ENCODE measurements around the gene FRG2C.
"Not testable (repeated sequence)": the region's sequence is repeated elsewhere in the genome, so short reads cannot be mapped to it uniquely, and the experiment has no call there.

The FRG2C gene

DNA sequence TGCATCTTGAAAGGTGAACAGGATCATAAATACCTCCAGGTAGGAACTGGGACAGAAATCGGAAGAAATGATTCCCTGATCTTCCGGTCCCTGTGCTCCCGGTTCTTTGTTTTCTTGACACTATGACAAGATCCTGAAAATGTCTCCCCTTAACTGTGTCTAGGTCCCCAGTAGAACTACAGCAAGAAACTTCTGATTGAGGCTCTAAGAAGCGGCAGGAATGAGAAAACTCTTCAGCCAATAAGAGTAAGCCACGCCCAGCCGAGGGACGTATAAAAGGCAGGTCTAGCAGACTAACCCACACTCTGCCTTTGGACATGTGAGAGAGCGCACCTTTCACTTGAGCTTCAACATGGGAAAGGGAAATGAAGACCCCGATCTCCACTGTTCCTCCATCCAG lies at the start of gene FRG2C:
Gene FRG2C, plus strand, starts transcription at position 301 of the 400 bp plus-strand sequence. Its CDS starts 52 bp downstream, at position 353.
- H3K4me1 ChIP-seq; H3K4me3 ChIP-seq; H3K27me3 ChIP-seq (ENCODE audit: low read depth); H3K36me3 ChIP-seq (replicated peaks); H3K9me3 ChIP-seq; in situ Hi-C loops (cut with MboI; ENCODE audit: low sequenced_read_pairs); DNase-seq (ENCODE audit: low spot score in 2 of 2): not testable (repeated sequence)

DNA sequence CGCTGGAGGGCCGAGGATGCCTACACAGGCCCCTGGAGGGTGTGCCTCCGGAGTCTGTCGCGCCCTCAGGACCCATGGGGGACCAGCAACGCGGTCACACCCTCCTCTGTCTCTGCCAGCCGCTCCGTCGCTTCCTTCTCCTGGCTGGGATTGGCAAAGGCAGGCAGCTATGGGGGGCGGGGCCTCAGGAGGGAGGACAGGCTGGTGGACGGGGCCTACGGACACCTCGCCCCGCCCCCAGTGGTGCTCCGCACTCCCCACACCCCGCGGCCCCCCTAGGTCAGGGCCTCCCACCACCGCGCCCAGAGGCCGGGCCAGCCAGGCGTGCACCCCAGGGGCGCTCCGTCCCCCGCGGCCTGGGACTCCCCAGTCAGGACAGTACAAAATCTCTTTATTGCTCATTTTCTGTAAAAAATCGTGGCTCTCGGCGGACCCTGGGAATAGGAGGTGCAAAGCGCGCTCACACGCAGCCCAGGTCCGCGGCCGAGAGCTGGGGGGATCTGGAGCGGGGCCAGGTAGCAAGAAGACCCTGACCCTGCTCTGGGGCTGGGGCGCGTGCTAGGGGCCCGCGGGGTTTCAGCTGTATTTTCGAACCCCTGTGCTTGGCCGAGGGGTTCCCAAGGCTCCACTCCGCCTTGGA lies 45.3 kb upstream of the FRG2C start:
- H3K9me3 ChIP-seq; H3K4me1 ChIP-seq; DNase-seq (ENCODE audit: low spot score in 2 of 2); H3K4me3 ChIP-seq; H3K36me3 ChIP-seq (replicated peaks); in situ Hi-C loops (cut with MboI; ENCODE audit: low sequenced_read_pairs); H3K27me3 ChIP-seq (ENCODE audit: low read depth): not testable (repeated sequence)

DNA sequence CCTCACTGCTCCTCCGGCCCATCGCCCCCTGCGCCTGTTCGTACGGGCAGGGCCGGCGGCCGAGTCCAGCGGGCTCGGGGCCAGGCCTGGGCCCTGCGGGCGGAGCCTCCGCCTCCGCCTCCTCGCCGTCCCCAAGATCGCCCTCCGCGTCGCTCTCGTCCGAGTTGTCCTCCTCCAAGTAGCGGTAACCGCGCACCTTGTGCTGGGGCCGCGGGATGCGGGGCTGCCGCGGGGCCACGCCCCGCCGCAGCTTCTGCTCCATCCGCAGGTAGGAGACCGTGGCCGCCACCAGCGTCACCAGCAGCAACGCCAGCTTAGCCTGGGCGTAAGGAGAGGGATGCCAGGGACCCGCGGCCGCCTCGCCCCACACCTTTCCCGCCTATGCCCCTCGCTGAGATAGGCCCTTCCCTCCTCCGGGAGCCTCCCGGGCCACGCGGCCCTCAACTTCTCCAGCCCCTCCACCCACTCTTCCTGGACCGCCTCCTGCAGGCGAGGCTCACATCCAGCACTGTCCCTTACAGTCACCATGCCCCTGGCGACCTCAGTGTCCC lies 44.6 kb upstream of the FRG2C start:
- H3K36me3 ChIP-seq (replicated peaks); in situ Hi-C loops (cut with MboI; ENCODE audit: low sequenced_read_pairs); H3K9me3 ChIP-seq; H3K27me3 ChIP-seq (ENCODE audit: low read depth); H3K4me1 ChIP-seq; H3K4me3 ChIP-seq; DNase-seq (ENCODE audit: low spot score in 2 of 2): not testable (repeated sequence)

DNA sequence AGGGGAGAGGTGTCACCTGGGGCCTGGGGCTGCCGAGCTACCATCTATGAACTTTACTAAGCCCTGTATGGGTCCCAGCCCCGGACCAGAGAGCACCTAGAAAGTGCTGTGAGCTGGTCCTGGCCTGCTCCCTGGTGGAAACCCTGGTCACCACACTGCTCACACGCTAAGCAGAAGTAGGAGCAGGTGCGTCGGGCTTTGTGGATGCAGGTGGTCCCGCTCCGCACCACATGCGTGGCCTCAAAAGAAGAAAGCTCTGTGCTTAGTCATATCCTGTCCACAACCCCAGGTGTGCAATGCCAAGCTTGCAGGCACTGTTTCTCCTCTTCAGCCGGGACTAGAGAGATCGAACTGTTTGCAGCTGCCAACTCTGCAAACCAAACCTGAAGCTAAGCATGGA lies 42.4 kb upstream of the FRG2C start:
- DNase-seq (ENCODE audit: low spot score in 2 of 2); H3K4me1 ChIP-seq; in situ Hi-C loops (cut with MboI; ENCODE audit: low sequenced_read_pairs); H3K27me3 ChIP-seq (ENCODE audit: low read depth); H3K9me3 ChIP-seq; H3K4me3 ChIP-seq; H3K36me3 ChIP-seq (replicated peaks): not testable (repeated sequence)

DNA sequence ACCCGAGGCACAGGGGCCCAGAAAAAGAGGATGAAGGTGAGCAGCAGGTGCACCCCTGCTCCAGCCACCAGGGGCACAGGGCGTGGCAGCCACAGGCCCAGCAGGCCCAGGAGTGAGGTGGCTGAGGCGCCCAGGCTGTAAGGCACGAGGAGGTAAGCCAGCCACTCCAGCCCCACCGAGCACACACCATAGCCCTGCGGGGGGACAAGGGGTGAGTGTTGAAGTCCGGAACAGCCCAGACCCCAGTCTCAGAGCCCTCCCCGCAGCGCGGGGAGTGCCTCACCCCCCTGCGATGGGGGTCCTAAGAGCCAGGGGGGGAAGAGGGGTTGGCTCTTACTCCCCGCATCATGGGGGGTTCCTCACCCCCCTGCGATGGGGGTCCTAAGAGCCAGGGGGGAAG lies 40.5 kb upstream of the FRG2C start:
- H3K4me3 ChIP-seq; DNase-seq (ENCODE audit: low spot score in 2 of 2); H3K4me1 ChIP-seq; H3K9me3 ChIP-seq; H3K36me3 ChIP-seq (replicated peaks); H3K27me3 ChIP-seq (ENCODE audit: low read depth); in situ Hi-C loops (cut with MboI; ENCODE audit: low sequenced_read_pairs): not testable (repeated sequence)

DNA sequence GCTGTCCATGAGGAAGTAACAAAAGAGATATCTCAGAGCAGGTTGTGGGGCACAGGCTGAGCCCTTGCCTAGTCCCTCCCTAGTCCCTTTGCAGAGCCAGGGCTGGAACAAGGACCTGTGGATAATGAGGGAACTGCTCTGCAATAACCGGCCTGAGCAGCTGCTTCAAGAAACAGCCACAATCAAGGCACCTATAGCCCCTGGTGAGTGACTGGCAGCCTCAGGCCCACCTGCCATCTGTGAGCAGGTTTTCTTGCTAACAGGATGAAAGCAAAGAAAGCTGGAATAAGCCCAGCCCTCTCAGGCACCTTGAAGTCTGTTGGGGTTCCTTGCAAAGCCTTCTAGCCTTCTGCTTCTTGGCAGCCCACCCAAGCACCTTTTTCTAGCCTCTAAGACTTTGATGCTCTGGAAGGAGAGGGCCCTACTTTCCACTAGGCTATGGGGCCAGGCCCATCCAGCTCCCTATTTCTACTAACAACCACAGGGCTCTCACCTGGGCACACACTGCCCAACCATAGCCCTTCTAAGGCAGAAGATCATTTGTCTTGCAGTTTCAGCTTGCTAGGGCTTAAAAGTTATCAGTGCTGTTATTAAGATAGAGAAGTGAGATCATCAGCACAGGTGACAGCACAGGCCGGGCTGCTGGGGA lies 33.1 kb upstream of the FRG2C start:
- H3K36me3 ChIP-seq (replicated peaks); H3K4me3 ChIP-seq; H3K4me1 ChIP-seq; H3K27me3 ChIP-seq (ENCODE audit: low read depth); in situ Hi-C loops (cut with MboI; ENCODE audit: low sequenced_read_pairs); DNase-seq (ENCODE audit: low spot score in 2 of 2); H3K9me3 ChIP-seq: not testable (repeated sequence)

GRCh38 chr3:75631541-75631940 lies 32.6 kb upstream of the FRG2C start:
- Histone ChIP-seq H3K9me3 (no peaks in the 10 kb centered on the region), H3K4me1 (no peaks in the 10 kb centered on the region), H3K27me3 (ENCODE audit: low read depth) (no peaks in the 10 kb centered on the region), H3K4me3 (no peak overlapping the region), H3K36me3 (replicated peaks) (no peaks in the 10 kb centered on the region)
- DNase-seq (ENCODE audit: low spot score in 2 of 2), result no peak
- in situ Hi-C loops (cut with MboI; ENCODE audit: low sequenced_read_pairs), result no loop called here

DNA sequence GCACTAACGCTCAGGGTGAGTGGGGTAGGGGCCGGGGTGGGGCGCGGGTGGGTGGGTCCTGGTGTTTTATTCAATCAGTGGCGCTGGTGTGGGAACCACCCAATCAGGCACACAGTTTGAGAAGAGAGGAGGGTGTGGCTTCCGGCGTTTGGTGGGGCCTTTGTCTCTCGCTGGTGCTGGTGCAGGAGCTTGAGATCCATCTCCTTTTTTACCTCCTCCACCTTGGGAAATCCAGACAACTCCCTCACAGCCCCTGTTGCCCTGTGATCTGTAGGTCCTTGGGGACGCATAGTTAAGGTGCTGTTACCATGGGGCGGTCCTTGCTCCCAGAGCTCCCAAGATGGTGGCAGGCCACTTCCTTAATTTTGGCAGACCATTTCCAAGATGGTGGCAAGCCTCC lies 25.2 kb upstream of the FRG2C start:
- H3K36me3 ChIP-seq (replicated peaks); in situ Hi-C loops (cut with MboI; ENCODE audit: low sequenced_read_pairs); H3K4me3 ChIP-seq; H3K4me1 ChIP-seq; DNase-seq (ENCODE audit: low spot score in 2 of 2); H3K27me3 ChIP-seq (ENCODE audit: low read depth); H3K9me3 ChIP-seq: not testable (repeated sequence)

DNA sequence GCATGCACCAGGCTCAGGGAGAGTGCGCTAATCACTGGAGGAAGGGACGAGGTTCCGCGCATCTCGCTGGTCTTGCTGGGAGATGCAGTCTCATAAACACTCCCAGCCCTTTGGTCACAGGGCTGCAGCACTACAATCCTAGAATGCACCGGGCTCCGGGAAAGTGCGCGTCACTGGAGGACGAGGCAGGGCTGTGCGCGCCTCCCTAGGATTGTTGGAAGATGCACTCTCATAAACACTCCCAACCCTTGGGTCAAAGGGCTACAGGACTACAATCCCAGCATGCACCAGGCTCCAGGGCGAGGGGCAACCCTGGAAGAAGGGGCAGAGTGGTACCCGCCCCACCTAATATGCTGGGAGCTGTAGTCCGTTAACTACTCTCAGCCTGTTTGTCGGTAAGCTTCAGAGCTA lies 23.0 kb upstream of the FRG2C start:
- H3K9me3 ChIP-seq; H3K4me1 ChIP-seq; in situ Hi-C loops (cut with MboI; ENCODE audit: low sequenced_read_pairs); H3K36me3 ChIP-seq (replicated peaks); H3K27me3 ChIP-seq (ENCODE audit: low read depth): not testable (repeated sequence)
- H3K4me3 ChIP-seq, result peak overlapping the region; percentile 41
- DNase-seq (ENCODE audit: low spot score in 2 of 2), result peak; percentile 52 to 86

GRCh38 chr3:75643031-75643800 lies 20.9 kb upstream of the FRG2C start:
- H3K4me3 ChIP-seq; H3K9me3 ChIP-seq; H3K36me3 ChIP-seq (replicated peaks); in situ Hi-C loops (cut with MboI; ENCODE audit: low sequenced_read_pairs); H3K27me3 ChIP-seq (ENCODE audit: low read depth); H3K4me1 ChIP-seq: not testable (repeated sequence)
- DNase-seq (ENCODE audit: low spot score in 2 of 2), result peak; percentile 17 to 25

- not testable (repeated sequence) for H3K4me1 ChIP-seq
Observed at GRCh38 chr3:75645548-75645947, 18.6 kb upstream of the FRG2C start.

GRCh38 chr3:75650191-75650590 lies 13.9 kb upstream of the FRG2C start:
- in situ Hi-C loops (cut with MboI; ENCODE audit: low sequenced_read_pairs), result no loop called here
- Histone ChIP-seq H3K9me3 (no peaks in the 10 kb centered on the region), H3K27me3 (ENCODE audit: low read depth) (no peaks in the 10 kb centered on the region), H3K4me1 (no peaks in the 10 kb centered on the region), H3K36me3 (replicated peaks) (no peaks in the 10 kb centered on the region), H3K4me3 (no peak overlapping the region)
- no peak for DNase-seq (ENCODE audit: low spot score in 2 of 2)

More at GRCh38 chr3:75645548-75645947, 18.6 kb upstream of the FRG2C start:
- H3K4me3 ChIP-seq; in situ Hi-C loops (cut with MboI; ENCODE audit: low sequenced_read_pairs); H3K36me3 ChIP-seq (replicated peaks); DNase-seq (ENCODE audit: low spot score in 2 of 2); H3K9me3 ChIP-seq; H3K27me3 ChIP-seq (ENCODE audit: low read depth): not testable (repeated sequence)

- H3K4me3 ChIP-seq; in situ Hi-C loops (cut with MboI; ENCODE audit: low sequenced_read_pairs); H3K9me3 ChIP-seq; H3K36me3 ChIP-seq (replicated peaks); H3K27me3 ChIP-seq (ENCODE audit: low read depth); DNase-seq (ENCODE audit: low spot score in 2 of 2); H3K4me1 ChIP-seq: not testable (repeated sequence)
Observed at GRCh38 chr3:75655101-75655904, 8.8 kb upstream of the FRG2C start.
